ENCODE data around the gene SLC2A5. TPM values are rescaled to one million over a fixed set of nuclear protein-coding genes. Genes with fewer than 3 reads are reported as not detected.
"Not testable (repeated sequence)": the region's sequence is repeated elsewhere in the genome, so short reads cannot be mapped to it uniquely, and the experiment has no call there.

Gene SLC2A5
- total RNA-seq, 2 experiments from 2014 or later: not detected

- CTCF ChIA-PET: not testable (repeated sequence)
These were observed 24.7 kb upstream of the SLC2A5 start for GRCh38 chr1:9093996-9094595.

GRCh38 chr1:9093581-9093980, 24.1 kb upstream of the SLC2A5 start:
- POLR2A ChIA-PET: no interaction called here
- CTCF ChIA-PET: no interaction called here

More at GRCh38 chr1:9093996-9094595, 24.7 kb upstream of the SLC2A5 start:
- POLR2A ChIA-PET: not testable (repeated sequence)

DNA sequence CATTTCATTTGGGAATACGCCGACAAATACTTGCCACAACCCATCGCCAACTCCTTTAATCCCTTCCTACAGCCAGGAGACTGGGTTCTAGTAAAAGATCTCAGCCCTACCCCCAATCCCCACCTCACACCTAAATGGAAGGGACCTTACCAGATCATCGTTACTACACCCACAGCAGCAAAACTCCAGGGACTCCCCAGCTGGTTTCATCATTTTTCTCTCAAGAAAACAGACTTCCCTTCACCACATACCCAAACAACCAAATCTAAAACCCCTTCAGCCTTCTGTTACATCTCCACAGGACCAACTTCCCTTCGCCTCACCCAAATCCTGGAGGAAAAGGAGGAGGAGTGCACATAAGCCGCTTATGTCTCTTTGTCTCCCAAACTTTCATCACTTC, 23.7 kb upstream of the SLC2A5 start:
- POLR2A ChIA-PET: no interaction called here
- CTCF ChIA-PET: no interaction called here

DNA sequence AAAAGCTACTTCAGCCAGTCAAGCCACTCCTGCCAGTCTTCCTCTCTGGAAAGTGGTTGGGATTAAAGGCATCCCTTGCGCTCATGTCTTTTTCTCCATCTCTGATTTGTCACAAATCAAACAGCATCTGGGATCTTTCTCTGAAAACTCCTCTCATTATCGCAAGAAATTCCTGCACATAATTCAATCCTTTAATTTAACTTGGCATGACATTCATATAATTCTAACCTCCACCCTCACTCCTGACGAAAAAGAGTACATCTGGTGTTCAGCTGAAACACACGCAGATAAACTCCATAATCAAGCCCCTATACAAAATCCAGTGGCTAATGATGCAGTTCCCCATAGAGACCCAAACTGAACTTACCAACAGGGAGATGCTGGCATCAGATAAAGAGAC, 19.4 kb upstream of the SLC2A5 start:
- CTCF ChIA-PET: no interaction called here
- POLR2A ChIA-PET: no interaction called here

DNA sequence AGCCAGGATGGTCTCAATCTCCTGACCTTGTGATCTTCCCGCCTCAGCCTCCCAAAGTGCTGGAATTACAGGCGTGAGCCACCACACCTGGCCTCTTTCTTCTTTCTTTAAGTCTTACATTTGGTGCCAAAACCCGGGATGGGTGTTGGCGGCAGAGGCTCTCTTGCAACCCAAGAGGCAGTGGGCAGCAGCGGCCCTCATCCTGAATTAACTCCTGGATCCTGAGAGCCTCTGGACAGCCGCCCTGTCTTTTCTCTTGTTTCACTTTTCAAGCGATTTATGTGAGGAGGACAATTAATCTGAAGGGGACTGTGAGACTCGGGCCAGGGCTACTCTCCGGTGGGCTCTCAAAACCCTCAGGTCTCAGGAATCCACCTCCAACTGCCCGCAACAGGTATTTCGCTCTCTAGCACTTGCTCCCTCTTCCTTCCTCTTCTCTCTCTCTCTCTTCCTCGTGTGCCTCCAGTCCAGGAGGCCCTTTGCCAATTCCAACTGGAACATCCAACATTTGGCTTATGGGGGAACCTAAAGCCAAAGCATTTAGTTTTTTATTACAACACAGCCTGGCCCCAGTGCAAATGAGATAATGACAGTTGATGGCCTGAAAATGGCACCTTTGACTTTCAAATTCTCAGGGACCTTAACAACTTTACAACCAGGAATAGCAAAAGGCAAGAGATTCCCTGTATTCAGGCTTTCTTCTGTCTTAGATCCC, 18.1 kb upstream of the SLC2A5 start:
- CTCF ChIA-PET: no interaction called here
- POLR2A ChIA-PET: no interaction called here

DNA sequence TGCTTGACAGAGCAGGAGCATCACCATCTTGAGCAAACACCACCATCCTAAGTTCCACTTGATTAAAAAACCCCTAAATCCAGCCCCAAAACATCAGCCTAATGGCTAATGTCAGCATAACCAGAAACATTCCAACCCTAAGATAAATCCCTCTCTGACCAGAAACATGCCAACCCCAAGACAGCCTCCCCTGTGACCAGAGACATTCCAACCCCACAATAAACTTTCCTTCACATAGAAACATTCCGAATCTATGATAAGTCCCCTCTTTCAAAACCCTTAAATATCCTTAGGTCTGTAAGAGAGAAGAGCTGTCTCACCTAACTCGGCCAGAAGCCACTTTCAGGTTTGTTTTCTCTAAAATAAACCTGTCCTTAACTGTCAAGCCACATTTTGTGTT, 17.4 kb upstream of the SLC2A5 start:
- ChIA-PET CTCF (no interaction called here), POLR2A (no interaction called here)

DNA sequence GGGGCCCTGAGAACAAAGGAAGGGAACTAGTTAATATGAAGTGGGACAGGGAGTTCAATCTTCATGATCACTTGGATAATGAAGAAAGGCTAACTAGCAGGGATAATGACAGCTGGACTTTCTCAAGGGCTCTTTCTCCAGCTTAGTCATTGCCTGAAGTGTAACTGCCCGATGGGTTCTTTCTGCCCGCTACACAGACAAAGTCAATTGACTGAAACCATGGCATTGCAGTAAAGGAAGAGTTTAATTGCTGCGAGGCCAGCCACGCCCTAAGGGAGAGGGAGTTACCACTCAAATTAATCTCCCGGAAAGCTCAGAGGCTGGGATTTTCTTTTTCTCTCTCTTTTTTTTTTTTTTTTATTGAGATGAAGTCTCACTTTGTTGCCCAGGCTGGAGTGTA, 16.6 kb upstream of the SLC2A5 start:
- CTCF ChIA-PET: no interaction called here
- POLR2A ChIA-PET: interaction anchor here (0.6 kb wide), 1 partner anchor 90 kb away, joined by 3 read pairs; no protein-coding TSS in a partner anchor

- ChIA-PET CTCF (interaction anchor here (0.6 kb wide), 1 partner anchor 68 kb away, joined by 3 read pairs; no protein-coding TSS in a partner anchor), POLR2A (interaction anchor here (0.6 kb wide), 1 partner anchor 91 kb away, joined by 3 read pairs; no protein-coding TSS in a partner anchor)
These were observed 16.0 kb upstream of the SLC2A5 start for GRCh38 chr1:9085306-9085940.

GRCh38 chr1:9084906-9085305, 15.5 kb upstream of the SLC2A5 start:
- ChIA-PET POLR2A (no interaction called here), CTCF (no interaction called here)

GRCh38 chr1:9081473-9081872, 12.0 kb upstream of the SLC2A5 start:
- ChIA-PET CTCF (interaction anchor here (0.7 kb wide), 1 partner anchor 140 kb away, joined by 3 read pairs; no protein-coding TSS in a partner anchor), POLR2A (no interaction called here)

DNA sequence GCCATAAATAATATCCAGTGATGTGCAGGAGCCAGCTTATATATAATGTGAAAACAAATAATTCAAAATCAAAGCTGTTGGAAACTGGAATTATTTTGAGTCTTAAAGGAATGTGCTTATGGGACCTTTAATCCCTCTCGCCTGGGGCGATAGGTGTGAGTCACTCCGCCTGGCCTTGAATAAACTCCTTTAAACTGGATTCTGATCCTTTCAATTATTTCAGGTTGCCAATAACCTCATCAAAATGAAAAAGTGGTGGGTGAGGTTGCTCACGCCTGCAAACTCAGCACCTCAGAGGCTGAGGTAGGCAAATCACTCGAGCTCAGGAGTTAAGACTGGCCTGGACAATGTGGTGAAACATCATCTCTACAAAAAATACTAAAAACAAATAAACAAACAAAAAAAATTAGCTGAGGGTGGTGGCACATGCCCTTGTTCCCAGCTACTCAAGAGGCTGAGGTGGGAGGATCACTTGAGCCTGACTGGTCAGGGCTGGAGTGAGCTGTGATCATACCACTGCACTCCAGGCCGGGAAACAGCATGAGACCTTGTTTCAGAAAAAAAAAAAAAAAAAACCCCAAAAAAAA, 11.4 kb upstream of the SLC2A5 start:
- POLR2A ChIA-PET: no interaction called here
- CTCF ChIA-PET: interaction anchor here (0.7 kb wide), 2 partner anchors 141 to 440 kb away, joined by 3 to 4 read pairs; no protein-coding TSS in a partner anchor

- ChIA-PET CTCF (no interaction called here), POLR2A (no interaction called here)
These were observed 10.7 kb upstream of the SLC2A5 start for GRCh38 chr1:9079988-9080704.

DNA sequence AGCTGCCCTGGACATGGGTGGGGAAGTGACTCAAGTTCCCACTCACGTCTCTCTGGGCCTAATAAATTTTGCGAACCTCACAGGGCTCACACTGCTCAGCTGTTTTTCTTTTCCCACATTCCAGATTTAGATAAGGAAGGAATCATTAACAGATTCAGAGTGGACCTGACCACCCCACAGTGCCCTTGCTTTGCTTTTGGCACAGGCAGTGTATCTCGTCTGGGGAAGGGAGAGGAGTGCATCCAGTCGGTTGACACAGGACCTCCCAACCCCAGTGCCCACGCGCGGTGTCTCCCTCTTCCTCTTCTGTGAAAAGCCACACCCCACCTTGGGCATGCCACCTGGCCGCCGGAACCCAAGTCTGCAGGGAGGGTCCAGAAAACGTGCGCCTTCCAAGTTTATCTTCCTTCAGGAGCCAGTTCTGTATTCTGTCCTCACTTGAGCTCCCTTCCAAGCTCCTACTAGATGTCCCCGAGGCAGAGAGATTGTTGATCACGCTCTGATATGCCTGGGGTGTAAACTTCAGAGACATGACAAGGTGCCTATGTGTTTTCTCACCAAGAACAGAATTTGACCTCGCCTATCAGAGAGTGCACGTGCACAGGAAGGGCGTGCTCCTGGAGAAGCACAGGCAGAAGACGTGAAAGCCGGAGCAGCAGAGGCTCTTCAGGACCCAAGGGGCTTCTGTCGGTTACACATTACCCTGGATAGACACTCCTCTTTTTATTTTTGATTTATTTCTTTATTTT, 9.5 kb upstream of the SLC2A5 start:
- POLR2A ChIA-PET: no interaction called here
- CTCF ChIA-PET: no interaction called here

DNA sequence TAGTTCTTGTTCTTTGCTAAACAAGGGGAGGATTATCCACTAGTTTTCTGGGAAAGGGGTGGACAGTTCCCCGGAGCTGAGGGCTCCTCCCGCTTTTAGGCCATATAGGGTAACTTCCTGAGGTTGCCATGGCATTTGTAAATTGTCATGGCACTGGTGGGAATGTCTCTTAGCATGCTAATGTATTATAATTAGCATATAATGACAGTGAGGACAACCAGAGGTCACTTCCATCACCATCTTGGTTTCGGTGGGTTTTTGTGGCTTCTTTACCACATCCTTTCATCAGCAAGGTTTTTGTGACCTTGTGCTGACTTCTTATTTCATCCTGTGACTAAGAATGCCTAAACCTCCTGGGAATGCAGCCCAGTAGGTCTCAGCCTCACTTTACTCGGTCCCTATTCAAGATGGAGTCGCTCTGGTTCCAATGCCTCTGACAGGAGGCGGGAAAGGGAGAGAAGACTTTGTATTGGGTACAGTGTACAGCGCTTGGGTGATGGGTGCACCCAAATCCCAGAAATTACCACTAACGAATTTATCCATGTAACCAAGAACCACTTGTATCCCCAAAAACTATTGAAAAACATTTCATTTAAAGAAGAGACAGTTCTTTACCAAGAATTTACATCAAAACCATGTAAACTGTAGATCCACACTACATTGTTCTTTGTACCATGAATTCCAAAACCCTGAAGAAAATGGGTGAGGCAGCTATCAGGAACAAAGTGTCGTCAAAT, 8.7 kb upstream of the SLC2A5 start:
- ChIA-PET CTCF (no interaction called here), POLR2A (no interaction called here)

DNA sequence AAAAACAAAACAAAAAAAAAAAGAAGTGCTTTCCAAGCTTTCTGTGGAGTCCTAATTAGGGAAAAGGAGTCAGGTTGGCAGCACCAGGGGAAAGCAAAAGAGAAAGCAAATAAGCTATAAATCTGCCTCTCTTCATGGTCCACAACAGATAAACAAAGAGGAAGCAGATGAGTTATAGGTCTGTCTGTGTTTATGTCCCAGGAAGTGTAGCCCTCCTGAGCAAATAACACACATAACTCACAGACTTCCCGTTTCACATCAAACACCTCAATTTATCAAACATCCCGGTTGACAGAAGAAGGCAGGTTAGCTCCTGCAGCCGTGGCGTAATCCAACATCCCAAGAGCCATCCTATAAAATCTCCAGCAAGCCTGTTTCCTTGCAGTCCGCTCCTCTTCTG, 5.6 kb upstream of the SLC2A5 start:
- POLR2A ChIA-PET: no interaction called here
- CTCF ChIA-PET: interaction anchor here (0.6 kb wide), 1 partner anchor 158 kb away, joined by 4 read pairs; no protein-coding TSS in a partner anchor

DNA sequence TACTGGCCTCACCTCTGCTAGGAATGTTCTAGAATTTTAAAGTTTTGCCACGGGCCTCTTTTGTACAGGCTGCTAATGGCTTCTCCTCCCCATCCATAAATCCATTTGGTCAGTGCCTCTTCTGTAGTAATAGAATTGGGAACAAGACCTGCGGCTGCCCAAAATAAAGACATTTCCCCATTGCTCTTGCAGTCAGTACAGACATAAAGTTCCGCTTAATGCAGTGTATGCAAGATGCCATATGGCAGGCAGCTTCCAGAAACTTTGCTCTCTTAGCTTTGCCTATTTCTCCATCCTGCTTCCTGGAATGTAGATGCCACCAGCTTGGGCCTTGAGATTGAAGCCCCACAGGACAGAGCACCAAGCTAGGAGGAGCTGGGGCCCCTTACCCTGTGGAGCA, 3.7 kb upstream of the SLC2A5 start:
- CTCF ChIA-PET: no interaction called here

DNA sequence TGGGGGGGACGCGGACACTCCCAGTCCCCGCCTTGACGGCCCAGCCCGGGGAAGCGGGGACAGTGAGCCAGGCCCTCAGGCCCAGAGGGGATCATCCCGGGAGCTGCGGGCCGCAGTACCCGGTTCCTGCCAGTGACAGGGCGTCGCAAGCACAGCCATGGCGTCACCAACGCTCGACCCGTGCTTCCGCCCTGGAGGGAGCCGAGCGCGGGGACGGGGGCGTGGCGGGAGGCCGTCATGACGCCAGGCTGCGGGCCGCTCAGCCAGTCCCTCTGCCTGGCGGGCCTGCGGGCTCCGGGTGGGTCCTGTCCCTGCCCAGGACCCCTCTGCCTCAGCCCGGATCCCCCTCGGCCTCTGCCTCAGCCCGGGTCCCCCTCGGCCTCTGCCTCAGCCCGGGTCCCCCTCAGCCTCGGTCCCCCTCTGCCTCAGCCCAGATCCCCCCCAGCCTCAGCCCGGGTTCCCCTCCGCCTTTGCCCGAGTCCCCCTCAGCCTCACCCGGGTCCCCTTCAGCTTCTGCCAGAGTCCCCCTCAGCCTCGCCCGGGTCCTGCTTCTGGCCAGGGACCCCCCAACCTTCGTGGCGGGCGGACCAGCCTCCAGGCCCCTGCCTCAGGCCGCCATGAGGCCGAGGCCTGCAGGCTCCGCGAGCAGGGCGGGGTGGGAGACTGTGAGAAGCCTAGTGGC, 2.3 kb upstream of the SLC2A5 start:
- CTCF ChIA-PET: no interaction called here
- POLR2A ChIA-PET: no interaction called here

More for the DNA sequence above, 3.7 kb upstream of the SLC2A5 start:
- POLR2A ChIA-PET: no interaction called here

DNA sequence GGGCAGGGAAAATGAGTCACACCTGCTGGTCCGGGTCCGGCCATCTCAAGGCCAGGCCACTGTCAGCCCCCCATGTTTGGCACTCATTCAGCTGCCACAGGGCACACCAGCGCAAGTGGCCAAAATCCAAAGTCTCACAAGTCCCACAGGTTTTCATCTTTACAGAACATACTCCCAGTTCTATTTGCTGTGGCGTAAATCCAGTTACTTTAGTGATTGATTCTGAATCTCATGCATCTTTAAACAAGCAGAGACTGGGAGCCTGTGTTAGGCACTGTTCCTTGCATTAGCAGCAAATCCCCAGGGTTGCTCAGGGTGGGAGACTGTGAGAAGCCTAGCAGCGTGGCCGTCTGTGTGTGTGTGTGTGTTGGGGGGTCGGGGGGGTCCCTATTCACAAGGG, 1.1 kb upstream of the SLC2A5 start:
- POLR2A ChIA-PET: no interaction called here
- CTCF ChIA-PET: interaction anchor here (0.6 to 1.2 kb wide), 2 partner anchors 64 to 195 kb away, joined by 3 read pairs; no protein-coding TSS in a partner anchor

Measured in activated CD8-positive, alpha-beta memory T cell treated with anti-CD3 and anti-CD28 coated beads for 36 hours (primary cell).